Activated gamma-delta T cell treated with anti-CD3 and anti-CD28 coated beads, Interleukin-2, amount 50 U/mL, for 16 hours (primary cell): Measurements from ENCODE around the gene FBLN2.
"Not testable (repeated sequence)": the region's sequence is repeated elsewhere in the genome, so short reads cannot be mapped to it uniquely, and the experiment has no call there.

Source experiments
- DNase-seq: peaks from one replicate; pipeline ENCODE4 v3.0.0-alpha.2; 2020; ENCODE audit warnings: low read depth

Gene FBLN2

DNA sequence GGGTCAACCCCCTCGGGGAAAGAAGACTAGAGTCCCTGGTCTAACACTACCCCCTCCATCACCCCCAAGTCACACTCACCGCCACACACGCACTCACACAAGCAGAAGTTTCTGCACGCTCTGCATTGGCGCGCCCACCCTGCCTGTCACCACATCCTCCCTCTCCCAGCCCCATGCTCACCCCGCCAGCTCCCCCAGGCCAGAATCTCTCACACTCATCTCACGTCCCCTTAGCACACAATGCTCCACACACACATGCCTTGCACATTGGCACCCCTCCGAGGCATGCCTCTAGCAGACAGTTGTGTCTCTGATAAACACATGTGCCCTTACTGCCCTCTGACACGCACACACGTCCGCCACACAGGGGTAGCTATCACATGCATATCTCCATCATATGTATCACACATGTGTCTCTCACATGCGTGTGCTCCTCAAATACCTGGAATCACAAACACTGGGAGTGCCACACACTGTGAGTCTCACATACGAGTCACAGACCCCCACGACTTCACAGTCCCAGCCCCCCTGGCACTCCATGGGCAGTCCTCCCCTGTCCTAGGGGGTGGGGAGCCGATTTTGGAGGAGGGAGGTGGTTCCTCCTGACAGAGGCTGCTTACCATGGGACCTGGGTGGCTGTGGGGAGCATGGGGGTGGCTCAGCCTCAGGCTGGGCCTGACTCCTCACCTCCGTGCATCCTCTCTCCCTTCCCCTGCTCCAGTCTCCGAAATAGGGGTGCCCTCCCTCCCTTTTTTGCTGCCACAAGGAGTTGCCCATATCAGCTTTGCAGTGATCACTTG lies 898 bp downstream of the FBLN2 start:
- DNase-seq = peak; percentile 21

DNA sequence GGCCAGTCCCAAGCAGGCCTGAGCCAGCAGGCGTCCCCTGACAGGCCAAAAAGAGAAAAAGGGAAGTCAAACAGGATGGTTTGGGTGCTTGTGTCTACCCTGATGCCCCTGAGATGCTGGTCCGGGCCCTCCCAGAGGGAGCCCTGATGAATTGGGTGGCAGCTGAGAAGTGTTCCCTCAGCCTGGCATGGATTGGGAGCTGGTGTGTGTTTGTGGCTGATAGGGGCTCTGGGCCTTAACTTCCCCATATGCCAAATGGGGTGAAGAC lies 1.4 kb downstream of the FBLN2 start:
- no peak for DNase-seq

DNA sequence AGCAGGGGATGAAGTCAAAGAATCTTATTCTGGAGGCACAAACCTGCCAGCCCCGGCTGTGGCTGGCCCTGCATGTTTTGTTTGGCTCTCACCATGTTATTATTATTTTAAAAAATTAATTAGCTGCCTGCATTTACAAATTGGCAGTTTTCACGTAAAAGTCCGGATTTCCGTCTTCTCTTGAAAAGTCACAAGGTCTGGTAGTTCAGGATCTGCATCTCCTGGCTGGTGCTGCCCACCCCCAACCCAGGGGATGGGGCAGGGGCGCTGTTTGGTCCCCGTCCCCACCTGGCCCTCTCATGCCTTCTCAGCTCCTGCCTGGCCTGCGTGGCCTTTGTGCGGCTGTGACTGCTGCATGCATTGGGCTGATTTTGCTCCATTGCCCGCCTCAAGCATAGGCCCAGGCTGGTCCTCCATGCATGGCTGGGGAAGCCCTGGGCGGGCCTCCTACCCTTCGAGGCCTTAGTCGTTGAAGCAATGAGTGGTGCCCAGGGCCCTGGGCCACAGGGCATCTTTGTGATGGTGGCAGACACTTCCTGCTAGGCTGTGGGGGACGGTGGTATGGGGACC lies 2.0 kb downstream of the FBLN2 start:
- no peak for DNase-seq

DNA sequence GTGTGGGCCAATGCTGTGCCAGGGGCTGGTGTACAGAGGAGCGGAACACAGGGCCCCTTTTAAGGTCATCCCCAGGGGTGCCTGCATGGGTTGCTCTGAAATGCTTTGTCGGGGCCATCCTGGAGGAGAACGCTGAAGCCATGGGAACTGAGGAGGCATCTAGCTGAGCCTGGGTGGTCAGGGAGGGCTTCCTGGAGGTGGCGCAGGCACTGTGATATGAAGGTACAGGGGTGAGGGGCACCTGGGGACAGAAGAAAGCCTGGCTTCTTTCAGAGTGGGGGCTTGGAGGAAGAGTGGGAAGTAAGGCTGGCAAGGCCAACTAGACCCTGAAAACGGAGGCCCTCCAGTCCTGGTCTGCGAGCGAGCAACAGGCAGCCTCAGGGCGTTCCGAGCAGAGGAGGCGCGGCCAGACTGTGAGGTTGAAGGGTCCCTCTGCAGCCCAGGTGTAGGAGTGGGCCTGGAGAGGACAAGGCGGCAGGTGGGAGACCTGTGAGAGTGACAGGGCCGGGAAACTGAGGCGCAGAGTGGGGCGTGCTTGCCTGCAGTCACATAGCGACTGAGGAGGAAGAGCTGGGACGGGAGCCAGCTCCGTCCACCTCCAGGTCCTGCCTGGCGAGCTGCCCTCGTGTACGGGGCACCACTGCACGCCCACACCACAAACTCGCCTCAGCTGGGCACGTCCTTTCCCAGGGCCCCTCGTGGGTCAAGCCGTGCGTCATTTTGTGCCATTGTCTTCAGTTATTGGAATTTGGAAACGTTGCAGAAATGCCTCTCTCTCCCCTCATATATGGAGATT lies 4.1 kb downstream of the FBLN2 start:
- DNase-seq = no peak

DNA sequence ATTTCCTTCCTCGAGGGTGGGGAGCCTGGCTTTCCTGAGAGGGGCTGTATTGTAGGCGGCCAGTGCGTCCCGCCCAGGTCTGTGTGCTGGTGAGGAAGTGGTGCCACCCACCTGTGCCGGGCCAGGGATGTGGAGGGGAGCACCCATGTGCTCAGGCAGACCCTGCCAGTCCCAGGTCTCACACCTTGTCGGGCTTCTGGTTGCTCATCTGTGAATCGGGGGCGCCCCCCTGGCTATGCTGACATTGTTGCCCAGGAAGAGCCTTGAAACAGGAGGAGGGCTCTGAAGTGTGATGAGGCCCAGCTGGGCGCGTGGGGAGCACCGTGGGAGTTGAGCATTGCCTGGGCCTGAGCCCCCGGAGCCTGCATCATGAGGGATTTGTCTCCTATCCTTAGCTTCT lies 4.8 kb downstream of the FBLN2 start:
- no peak for DNase-seq

DNA sequence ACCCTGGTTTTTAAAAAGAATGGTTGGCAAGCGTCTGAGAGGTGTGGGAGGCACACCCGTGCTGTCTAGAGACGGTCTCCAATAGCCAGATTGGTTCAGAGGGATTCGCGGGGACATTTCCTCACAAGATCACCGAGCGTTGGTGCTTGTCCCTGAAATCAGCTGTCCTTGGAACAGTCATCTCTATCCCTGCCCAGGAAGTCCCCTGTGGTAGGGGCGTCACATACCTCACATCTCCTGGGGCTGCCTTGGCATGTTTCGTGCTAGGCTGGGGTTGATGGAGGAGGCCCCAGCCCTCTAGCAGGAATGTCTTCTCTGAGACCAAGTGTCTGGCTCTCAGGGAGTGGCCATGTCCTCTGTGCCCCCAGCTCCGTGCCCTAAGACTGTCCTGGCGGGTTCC lies 6.8 kb downstream of the FBLN2 start:
- no peak for DNase-seq

DNA sequence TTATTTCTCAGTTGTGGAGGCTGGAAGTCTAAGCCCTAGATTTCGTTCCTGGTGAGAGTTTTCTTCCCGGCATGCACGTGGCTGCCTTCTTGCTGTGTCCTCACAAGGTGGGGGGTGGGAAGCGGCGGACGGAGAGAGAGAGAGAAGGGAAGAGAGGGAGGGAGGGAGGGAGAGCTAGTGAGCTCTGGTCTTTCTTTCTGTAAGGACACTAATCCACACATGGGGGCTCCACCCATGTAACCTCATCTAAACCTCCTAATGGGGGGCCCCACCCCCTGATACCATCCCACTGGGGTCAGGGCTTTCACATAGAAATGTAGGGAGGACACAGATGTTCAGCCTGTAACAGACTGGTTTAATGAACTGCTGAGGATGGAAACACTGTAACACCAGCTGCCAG lies 7.3 kb downstream of the FBLN2 start:
- DNase-seq = no peak

DNA sequence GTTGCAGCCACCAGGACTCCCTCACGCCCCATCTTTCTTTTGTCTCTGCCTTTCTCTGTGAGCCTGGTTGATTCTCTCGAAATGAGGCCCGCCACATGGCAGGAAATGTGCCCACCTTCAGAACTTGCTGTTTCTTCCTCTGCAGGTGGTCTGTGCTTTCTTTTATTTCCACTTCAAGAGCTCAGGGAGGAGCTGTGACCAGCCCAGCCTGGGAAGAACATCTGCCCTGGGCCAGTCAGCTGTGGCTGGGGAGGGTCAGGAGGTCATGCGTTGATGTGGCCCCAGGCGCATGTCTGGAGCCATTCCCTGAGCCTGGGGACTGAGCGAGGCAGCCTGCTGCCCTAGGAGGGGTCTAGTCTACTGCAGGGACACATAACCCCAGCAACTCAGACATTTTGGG lies 8.0 kb downstream of the FBLN2 start:
- no peak for DNase-seq

DNA sequence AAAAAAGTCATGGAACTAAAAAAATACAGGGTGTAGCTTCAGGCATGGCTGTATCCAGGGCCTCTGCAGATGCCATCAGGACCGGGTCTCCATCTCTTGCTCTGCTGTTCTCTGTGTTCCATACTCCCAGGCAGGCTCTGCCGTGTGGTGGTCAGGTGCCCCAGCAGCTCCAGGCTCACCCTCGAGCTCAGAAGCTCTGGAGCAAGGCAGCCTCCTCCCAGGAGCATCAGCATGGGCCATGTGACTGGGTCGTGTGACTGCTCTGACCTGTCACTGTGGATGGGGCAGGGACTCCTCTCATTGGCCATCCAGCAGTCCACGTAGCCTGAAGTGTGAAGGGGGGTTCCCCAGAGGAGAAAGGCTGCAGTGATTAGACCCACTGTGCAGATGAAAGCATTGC lies 8.5 kb downstream of the FBLN2 start:
- DNase-seq = no peak

DNA sequence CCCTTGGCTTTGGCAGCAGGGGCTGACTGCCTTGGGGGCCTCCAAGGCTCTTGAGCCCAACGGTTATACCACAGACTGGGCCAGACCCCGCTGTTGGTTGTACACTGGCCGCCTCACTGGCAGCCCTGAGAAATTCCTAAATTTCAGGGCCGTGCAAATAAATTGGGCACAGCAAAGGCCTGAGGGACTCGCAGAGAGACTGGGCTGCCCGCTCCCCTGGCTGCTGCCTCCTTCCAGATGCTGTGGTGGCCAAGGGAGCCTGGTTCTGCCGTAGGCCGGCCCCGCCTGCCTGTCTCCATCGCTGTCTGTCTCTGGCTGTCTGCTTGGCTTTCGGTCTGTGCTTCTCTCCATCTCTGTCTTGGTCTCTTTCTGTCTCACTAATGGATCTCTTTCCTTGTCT lies 9.0 kb downstream of the FBLN2 start:
- no peak for DNase-seq

DNA sequence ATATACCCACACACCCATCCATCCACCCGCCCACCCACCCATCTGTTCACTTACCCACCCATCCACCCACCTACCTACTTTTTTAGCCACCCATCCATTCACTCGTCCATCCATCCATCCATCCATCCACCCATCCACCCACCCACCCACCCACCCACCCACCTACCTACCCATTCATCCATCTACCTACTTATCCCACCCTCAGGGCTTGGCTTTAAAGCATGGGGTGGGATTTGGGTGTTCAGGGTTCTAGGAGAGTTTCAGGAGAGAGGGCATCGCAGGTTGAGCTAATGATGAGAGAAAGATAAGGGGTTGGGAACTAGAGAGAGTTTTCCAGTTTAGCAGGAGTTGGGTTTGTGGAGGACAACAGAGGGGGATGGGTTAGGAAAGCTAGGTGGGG lies 9.7 kb downstream of the FBLN2 start:
- DNase-seq = no peak

DNA sequence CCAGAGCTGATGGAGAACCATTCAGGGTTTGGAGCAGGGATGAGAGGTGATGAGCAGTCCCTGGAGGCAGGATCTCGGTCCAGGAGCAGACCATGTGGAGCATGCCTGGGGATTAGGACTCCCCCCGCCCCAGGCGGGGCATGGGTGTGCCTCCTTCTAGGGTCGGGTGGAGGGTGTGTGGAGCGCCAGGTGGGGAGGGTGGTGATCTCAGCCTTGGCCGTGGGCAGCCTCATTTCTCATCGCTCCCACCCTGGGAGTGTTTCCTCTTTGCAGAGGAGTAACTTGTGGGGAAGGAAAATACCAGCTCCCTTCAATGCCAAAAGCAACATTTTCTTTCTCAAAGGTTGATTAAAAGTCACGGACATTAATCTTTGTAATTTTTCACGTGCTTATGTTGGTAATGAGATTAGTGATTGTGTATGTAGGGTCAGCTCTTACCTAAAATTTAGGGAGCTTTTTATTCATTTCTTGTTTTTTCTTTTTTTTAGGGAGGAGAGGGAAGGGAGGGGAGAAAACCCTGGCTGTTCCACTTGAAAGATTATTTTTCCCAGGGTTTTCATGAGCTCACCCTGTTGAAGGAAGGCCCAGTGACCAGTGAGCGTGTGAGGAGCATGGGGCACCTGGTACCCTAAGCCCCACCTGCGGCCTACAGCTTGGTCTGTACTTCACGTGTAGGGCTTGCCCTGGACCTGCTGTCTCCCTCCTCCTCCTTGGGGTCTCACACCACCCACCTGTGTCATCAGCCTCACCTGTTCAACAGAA lies 11.0 kb downstream of the FBLN2 start:
- no peak for DNase-seq

DNA sequence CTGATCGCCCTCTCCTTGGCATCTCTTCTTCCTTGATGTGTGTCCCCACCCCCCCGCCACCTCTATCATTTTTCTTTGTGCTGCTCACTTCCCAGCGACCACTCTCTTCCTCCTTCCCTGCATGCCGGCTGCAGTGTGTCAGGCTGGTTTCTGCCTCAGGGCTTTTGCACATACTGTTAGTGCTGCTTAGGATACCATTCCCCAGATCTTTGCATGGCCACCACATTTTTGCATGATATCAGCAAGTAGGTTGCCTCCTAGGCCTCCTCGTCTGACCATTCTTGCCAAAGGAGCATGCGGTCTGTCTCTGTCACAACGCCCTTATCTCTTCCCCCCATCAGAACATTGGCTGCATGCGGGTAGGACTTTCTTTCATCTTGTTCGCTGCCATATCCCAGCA lies 12.5 kb downstream of the FBLN2 start:
- DNase-seq = no peak

DNA sequence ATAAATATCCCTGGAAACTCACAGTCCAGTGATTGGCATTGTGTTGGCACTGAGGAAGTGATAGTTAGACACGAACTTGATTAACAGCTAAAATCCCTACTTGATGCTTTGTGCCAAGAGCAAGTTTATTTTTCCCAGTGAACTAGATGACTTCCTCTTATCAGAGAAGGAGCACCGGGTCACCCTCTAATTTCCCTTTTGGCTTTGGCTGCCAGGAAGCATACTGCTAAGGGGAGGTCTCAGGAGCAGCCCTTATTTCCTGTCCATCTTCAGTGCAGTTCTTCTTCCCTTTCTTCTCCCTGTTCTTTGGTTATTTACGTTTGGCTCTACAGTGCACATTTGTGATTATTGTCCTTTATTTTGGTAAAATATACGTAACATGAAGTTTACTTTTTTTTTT lies 13.0 kb downstream of the FBLN2 start:
- no peak for DNase-seq

DNA sequence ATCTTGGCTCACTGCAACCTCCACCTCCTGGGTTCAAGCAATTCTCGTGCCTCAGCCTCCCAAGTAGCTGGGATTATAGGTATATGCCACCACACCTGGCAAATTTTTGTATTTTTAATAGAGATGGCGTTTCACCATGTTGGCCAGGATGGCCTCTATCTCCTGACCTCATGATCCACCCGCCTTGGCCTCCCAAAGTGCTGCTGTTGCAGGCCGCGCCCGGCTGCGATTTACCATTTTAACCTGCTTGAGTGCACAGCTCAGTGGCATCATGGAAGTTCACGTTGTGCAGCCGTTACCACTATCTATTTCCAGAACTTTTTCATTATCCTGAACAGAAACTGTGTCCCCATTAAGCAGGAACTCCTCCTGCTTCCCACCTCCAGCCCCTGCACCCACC lies 13.5 kb downstream of the FBLN2 start:
- DNase-seq = not testable (repeated sequence)

DNA sequence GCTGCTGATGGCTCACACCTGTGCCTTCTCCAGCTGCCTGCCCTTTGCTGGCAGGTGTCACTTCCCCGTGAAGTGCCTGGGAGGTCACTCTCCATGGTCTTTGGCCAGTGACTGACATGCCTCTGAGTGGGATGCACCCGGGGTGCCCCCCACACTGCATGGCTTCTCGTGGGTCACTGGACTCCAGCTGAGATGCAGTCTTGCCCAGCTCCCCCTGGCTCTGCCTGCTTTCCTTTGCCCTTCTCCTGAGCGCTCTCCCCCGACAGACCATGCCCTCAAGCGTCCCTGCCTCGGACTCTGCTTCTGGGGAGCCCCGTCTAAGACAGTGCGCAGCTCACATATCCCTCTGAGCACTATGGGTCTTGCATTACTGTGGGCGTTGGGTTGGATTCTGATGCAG lies 14.4 kb downstream of the FBLN2 start:
- no peak for DNase-seq

DNA sequence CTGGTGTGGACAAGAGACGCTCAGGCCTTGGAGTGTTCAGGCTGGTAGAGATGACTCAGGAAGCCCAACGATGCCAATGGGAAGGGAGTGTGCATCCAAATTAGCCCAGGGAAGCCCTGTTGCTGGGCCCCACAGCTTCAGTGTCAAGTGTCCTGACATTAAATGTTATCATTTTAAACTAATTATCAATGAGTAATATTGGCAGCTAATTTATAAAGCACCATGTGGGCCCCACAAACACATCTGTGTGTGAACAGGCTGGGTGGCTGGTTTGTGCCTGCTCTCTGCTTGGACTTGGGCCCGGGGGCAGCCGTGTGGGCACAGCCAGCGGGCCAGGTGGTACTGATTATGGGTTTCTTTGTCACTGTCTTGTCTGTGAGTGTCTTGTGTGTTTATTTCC lies 15.0 kb downstream of the FBLN2 start:
- no peak for DNase-seq

DNA sequence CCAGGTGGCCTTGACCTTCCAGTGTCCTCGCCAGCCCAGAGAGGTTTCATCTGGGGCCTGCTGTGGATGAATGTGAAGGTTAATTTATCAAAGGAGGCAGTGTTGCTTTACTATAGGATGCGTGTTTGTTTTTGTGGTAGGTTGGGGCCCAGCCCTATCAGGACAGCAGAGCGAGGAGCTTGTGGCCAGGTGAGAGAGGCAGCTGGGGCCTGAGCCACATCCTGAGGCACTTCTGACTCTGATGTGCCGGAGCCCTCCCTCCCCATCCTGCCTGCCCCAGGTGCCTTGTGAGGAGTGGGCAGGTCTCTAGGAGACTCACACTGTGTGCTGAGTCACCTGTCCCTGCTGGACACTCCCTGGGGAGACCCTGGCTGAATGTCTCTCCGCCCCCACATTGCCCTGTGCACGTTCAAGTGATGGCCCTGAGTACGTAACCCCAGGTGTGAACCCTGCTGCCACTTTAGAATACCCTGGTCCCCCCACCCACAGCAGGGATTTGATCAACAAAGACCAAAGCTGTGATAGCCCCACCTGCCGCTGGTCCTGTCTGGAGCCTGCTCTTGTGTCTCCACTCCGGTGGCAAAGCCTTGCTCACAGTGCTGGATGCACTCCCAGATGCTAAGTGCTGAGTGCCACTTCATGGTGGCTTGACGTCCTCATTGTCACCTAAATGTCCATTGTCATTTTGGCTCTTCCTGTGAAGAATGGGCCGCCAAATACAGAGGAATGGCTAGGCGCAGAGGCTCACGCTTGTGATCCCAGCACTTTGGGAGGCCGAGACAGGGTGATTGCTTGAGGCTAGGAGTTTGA lies 16.0 kb downstream of the FBLN2 start:
- no peak for DNase-seq

DNA sequence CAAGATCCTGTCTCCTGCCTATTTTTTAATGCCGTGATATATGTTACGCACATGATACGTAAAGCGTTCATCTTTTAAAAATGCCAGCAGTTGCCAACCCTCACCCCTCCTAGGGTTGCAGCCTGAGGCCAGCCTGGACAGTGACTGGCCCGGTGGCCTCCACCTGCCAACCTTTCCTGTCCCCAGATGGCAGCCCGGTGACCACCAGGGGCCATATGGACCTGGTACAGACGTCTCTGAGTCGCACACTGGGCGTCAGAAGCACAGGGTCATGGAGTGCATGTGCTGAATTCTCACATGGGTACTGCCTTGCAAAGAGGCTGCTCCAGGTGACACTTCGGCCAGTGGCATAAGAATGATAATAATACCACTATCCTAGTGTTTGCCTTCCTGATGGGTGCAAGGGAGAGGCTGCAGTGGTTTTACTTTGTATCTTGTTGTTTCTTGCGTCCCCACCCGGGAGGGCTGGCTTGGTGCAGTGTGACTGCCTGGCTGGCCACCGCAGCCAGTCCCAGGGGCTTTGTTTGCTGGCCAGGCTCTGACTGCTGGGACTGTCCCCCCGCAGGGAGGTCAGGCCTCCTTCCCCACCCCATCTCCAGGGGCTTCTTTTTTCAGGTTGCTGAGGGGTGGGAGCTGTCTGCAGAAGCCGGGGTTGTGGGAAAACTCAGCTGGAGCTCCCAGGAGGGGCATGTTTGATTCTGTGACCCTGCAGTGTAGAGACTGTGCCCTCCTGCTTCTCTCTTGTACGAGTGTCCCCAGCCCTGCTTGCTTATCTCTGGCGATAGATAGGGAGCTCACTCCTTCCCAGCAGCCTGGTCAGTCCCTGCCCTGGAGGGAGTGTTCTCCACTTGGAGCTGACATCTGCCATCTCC lies 16.9 kb downstream of the FBLN2 start:
- DNase-seq = no peak

DNA sequence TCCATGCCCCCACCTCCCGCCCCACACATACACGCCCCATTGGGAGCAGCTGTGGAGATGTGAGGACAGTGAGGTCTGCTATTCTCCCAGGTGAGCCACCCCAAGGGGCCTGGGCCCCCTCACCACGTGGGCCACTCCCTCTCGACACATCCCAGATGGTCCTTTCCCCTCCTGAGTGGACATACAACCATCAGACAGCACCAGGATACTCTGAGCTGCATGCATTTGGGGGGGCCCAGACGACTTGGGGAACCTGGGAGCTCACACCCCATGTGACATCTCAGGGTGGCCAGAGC lies 17.5 kb downstream of the FBLN2 start:
- DNase-seq = no peak

DNA sequence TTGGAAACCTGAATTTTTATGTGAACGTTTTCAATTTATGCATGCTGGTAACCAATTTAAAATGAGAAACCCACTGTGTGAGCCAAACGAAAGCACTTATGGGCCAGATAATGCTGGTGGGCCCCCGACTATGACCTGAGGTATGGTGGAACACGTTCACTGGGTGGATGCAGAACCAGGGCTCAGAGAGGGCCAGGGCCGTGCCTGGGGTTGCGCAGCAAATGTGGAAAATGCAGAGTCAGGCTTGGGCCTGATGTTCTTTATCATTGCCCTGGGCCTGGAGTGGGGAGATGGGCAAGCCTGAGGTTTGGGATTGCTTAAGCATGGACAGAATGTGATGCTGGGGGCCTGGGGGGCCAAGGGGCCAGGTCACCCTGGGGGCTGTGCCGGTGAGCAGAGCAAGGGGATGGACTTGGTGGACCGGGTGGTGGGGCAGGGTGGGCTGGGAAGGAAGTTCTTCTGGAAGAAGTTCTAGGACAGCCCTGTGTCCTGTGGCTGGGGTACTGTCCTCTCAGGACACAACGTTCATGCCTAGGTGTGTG lies 17.9 kb downstream of the FBLN2 start:
- DNase-seq = no peak
